GM23248 (cell line): ENCODE data around the gene GLIPR2.

Experiments
- EZH2 ChIP-seq: fragments of 200-600 bp; sonication (generic); IDR thresholded peaks from 2 replicates; pipeline ENCODE4 v1.6.1; 2018; ENCODE audit warnings: antibody characterized with exemption, mild to moderate bottlenecking; ENCODE audit not compliant: insufficient read depth, poor library complexity, severe bottlenecking
- EZH2phosphoT487 ChIP-seq: fragments of 200-600 bp; sonication (generic); IDR thresholded peaks from 2 replicates; pipeline ENCODE4 v1.6.1; 2018; ENCODE audit warnings: antibody characterized with exemption, moderate library complexity, mild to moderate bottlenecking, low read depth; ENCODE audit not compliant: insufficient read depth

DNA sequence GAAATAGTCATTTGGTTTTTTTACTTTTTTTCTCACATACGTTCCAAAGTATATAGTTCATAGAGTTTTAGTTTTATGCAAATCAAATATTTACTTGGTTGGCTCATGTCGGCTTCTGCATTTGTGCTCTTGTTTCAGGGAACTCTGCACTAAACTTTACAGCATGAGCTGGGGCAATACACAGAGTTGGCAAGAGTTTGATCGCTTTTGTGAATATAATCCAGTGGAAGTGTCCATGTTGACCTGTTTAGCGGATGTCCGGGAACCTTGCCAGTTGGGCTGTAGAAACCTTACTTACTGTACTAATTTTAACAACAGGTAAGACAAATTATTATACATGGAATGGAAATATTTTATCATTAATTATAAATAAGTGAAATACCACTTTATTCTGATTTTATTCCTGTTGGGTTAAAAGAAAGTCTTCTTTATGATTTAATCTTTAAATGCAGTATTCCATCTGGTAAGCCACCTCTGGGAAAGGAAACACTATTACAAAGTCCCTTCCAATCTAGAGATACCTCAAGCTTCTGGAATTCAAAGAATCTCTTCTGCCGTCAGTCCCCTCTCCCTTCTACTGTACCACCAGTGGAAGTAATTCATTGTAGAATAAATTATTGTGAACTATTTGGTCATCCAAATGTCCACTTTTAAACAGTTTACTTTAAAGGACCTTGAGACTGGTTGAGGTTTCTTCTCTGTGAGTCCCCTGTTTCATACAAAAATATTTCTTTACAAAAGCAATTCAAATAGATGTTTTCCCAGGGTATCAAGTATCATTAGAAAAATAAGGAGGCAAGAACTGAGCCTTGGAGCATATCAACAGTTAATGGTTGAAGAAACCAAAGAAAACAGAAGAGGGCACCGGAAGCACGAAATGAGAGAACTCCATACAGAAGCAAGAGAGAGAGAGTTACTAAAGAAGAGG is 45.2 kb upstream of the GLIPR2 start:
- TF ChIP-seq EZH2 = no peak
- no peak for TF ChIP-seq EZH2phosphoT487
